GM21381 (cell line): Measurements from ENCODE around the gene IMPA2.

ENCODE experiments used
- ATAC-seq: cut with Tn5 transposase; IDR thresholded peaks from one replicate; pipeline ENCODE4 v1.9.1; 2021; ENCODE audit warnings: mild to moderate bottlenecking, moderate library complexity; ENCODE audit not compliant: unreplicated experiment

IMPA2 gene

DNA sequence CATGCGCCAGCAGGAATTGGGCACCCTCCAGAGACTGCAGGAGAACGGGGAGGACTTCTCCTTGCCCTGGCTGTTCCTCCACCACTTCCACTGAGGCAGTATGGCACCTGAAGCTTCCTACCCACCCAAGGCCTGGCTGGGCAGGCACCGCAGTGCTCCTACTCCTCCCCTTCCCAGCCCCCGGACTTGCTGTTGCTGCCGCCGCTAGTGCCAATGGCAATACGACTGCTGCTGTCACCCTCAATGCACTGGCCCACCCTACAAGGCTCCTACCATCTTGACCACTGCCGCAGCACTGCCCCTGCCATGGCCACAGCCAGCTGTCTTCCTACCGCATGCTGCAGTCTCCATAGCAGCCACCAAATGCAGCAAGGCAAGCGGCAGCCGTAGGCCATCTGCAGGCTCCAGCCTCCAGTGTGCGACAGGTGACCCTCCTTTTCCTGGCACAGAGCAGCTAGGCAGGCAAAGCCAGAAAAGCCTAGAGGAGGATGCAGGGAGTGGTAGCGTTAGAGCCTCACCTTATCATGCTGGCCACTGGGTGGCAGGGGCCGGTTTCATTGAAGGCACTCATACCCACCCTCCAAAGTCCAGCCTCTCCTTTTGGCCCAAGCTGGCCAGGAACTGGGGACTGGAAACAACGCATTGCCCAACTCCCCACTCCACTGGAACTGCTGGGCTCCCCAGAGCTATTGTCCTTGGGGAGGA, 64.9 kb downstream of the IMPA2 start:
- ATAC-seq: no peak

- ATAC-seq: no peak
These were observed 65.5 kb downstream of the IMPA2 start for GRCh38 chr18:12046751-12047335.

- no peak for ATAC-seq
These were observed 66.9 kb downstream of the IMPA2 start for GRCh38 chr18:12048010-12048826.

GRCh38 chr18:12048827-12049175, 67.5 kb downstream of the IMPA2 start:
- no peak for ATAC-seq

DNA sequence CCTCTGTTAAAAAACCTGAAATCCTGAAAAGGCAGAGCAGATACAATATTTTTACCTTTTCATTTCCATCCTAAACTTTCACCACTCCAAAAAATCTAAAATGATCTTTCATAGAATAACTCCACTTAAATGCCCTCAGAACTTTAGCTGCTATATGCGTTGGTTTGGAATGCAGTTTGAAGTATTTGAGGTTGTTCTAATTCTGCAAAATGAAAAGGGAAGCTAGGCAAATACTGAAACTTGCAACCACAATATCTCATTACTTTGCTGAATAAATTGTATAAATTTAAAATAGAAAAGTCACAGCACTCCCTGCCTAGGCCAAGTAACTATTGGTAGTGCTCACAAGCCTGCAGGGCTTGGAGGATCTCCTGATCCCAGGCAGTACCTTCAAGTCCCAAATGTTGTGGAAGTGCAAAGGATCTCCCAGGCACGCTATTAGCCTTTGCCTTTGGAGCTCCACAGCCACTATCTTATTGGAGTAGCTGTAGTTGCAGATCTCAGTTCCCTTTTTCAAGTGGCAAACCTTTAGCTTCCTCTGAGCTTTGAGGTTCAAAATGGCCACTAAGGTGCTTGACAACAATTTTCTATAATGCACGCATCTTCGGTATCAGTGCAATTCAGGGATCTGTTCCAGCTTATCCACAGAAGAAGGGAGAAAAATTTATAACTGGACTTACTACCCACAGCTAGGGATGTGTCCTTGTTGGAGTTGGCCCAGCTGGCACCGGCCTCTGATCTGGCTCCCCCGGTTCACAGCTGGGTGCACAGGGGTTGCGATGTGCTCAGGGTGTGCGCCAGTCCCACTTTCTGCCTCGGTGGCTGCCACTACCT, 68.9 kb downstream of the IMPA2 start:
- peak; percentile 89 for ATAC-seq

DNA sequence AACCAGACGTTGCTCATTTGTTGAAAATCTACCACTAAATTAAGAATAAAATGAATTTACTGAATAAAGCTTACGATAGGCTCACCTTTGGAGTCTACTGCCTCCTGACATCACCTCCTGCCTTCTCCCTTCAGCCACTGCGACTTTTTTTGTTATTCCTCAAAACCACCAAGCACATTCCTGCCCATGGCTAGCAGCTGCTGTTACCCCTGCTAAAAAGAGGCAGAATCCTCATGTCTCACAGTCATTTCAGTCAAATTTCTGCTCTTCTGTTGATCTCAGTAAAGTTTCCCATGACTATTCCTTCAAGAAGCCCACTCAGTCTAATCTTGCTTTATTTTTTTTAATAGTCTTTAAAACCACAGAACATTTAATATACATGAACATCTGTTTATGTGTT, 71.6 kb downstream of the IMPA2 start:
- no peak for ATAC-seq

DNA sequence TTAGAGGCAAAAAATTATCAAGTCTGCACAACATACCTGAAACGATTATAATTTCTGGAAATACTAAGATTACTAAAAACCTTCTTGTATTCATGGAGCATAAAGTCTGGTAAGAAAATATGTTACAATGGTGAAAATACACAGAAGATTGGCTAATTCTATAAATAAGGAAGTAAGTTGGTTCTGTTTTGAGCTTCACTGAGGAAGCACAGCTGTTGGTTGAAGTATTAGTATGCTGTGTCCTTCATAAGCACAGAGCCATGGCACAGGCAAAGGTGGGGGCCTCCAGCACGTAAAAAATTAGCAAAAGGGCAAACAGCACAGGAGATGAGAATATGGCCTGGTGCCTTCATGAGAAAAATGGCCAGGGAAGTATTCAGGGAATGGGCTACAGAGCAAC, 72.0 kb downstream of the IMPA2 start:
- ATAC-seq: no peak

GRCh38 chr18:12056034-12056883, 75.0 kb downstream of the IMPA2 start:
- ATAC-seq: no peak

DNA sequence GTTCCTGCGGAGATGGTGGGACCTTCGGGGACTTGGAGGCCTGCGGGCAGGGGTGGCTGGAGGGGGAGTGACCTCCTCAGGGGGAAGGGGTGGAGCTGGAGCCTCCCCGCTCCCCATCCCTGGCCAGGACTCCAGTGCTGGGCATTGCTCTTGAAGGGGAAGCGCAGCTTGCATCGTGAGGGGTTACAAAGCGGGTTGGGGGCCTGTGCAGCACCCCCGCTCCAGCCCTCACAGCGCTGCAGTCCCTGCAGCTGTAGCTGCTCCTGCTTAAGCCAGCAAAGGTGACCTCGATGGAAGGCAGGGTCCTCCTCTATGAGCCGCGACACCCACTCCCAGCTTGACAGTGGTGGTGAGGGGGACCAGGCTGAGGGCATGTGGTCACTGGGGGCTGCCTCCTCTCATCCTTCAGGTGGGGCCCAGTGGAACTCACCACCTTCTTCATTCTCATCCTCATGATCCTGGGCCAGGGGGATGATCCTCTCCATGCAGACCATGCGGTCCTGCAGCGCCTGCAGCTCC, 75.6 kb downstream of the IMPA2 start:
- ATAC-seq: no peak

- ATAC-seq: no peak
These were observed 76.2 kb downstream of the IMPA2 start for GRCh38 chr18:12057419-12058039.

GRCh38 chr18:12059334-12060181, 78.3 kb downstream of the IMPA2 start:
- no peak for ATAC-seq

DNA sequence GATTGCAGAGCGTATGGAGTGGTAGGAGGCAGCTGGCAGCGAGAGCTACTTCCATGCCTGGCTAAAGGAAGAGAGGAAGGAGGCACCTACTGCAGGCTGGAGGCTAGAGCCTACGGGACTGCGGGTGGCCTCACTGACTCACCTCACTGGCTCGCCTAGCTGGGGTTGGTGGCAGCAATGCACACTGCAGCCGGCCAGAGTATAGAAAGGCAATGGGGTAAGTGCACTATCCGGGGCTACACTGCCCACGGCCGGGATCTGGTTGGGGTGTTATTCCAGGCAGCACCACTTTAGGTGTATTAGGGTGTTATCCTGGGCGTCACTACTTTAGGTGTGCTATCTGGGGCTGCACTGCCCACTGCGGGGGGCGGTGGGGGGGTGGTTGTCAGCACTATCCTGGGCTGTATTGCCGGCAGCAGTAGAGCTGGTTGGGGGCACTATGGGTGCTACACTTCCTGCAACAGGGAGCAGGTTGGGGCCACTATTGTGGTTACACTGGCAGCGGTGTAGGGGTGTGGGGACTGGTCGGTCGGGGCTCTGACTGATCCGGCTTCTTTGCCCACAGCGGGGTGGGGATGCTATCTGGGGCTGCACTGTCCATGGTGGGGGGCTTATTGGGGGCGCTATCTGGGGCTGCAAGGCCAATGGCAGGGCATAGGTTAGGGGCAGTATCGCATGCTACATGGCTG, 79.0 kb downstream of the IMPA2 start:
- ATAC-seq: no peak

DNA sequence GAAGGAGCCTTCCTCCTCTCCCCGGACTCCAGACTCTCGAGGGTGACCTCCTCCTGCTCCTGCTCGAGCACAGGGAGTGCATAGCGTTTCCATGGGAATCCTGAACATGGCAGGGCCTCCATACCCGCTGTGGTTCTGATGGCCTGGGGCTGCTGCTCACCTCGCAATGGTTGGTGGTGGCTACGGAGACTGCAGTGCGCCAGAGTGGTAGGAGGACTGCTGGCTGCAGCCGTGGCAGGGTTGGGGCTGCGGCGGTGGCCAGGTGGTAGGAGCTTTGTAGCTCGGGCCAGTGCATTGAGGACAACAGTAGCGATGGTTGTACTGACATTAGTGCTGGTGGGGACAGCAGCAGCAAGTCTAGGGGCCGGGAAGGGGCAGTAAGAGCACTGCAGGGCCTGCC, 80.4 kb downstream of the IMPA2 start:
- ATAC-seq: no peak

DNA sequence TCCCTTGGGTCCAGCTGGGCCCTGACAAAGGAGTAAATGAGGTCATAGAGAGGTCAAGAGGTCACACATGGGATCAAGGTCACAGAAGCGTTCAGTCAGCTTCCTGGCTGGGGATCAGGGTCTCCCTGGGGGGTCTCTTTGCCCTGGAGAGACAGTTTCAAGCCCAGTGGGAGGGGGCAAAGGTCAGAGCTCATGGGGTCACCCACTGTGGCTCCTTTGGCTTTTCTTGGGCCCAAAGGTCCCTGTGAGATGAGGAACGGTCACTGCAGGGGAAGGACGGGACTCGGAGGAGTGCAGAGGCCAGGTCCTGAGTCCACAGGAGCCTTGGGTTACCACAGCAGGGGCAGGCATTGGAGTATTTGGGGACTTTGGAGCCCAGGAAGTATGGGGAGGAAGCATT, 81.7 kb downstream of the IMPA2 start:
- ATAC-seq: no peak

GRCh38 chr18:12064086-12064763, 82.9 kb downstream of the IMPA2 start:
- no peak for ATAC-seq

- no peak for ATAC-seq
These were observed 84.1 kb downstream of the IMPA2 start for GRCh38 chr18:12065397-12065796.

DNA sequence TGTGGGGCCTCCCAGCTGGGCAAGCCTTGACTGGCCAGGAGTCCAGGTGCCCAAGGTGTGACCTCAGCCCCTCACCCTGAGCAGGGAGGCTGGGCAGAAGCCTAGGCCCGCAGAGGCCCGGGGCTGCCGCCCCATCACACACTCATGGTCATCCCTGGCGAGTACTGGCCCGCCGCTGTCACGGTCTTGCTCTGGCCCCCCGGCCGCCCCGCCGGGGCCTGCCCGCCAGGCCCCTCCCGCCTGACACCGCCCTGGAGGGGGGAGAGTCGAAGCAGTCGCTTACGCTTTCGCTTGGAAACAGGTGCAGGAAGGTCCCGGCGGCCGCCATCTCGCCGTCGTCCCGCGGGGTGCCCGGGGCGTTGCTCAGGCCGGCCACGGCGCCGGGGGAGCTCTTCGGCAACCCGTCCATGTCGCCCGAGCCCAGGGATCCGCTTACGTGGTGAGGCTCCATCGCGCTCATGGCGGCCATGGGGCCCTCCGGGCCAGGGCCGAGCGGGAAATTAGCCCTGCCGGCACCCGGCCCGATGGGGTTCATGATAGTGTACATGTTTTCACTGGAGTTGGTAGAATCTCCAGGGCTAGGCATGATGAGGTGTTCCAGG, 85.7 kb downstream of the IMPA2 start:
- ATAC-seq: no peak
